ENCODE data around the gene CACNA1A.
"Not testable (repeated sequence)": the region's sequence is repeated elsewhere in the genome, so short reads cannot be mapped to it uniquely, and the experiment has no call there.

The CACNA1A gene

DNA sequence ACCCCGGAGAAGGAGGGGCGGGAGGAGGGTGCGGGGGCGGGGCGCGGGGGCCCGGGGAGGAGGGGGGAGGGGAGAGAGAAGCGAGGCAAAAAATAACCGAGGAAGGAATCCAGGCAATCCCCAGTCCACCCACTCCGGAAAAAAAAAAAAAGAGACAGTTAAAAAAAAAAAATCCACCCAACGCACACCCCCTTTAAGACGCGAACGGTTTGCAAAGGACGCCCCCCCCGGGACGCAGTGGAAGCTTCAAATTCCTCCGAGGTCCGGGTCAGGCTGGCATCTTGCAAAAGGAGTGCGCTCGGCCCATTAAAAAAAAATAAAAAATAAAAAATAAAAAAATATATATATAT is at the start of gene CACNA1A:
CACNA1A (minus strand) TSS at position 9 of the 350 bp plus-strand sequence. CDS start 255 bp downstream, outside the sequence.
- no peak for DNase-seq

GRCh38 chr19:13554506-13555240 is 48.4 kb upstream of the CACNA1A start:
- DNase-seq = no peak

- DNase-seq = no peak
These were observed 47.7 kb upstream of the CACNA1A start for GRCh38 chr19:13553880-13554400.

DNA sequence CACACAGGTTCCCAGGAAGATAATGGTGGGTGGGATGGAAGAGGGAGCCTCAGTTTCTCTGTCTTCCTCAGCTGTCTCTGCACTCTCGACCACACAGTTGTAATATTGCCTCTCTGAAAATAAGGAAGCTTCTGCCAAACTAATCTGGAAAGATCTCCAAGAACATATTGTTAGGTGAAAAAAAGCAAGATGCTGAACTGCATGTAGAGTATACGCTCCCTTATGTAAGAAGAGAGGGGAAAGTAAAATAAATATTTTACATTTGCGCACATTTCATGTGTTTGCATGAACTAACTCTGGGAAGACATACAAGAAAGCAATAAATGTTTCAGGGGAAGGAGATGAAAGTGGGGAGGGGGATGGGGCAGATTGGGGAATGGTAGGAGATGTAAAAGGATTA is 41.9 kb upstream of the CACNA1A start:
- DNase-seq = no peak

DNA sequence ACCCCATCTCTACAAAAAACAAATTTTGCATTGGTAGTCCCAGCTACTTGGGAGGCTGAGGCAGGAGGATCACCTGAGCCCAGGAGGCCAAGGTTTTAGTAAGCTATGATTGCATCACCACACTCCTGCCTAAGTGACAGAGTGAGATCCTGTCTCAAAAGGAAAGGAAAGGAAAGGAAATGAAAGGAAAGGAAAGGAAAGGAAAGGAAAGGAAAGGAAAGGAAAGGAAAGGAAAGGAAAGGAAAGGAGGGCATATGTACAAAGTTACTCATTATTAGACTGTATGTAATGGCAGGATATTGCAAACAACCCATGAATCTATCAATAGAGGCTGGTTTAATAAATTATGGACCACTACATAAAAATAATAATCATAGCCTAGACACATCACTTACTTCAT is 40.8 kb upstream of the CACNA1A start:
- no peak for DNase-seq

GRCh38 chr19:13544423-13544822 is 38.1 kb upstream of the CACNA1A start:
- no peak for DNase-seq

- DNase-seq = no peak
These were observed 35.3 kb upstream of the CACNA1A start for GRCh38 chr19:13541554-13541953.

GRCh38 chr19:13539332-13539731 is 33.1 kb upstream of the CACNA1A start:
- DNase-seq = no peak

- DNase-seq = no peak
These were observed 32.4 kb upstream of the CACNA1A start for GRCh38 chr19:13538601-13539253.

GRCh38 chr19:13537454-13537853 is 31.2 kb upstream of the CACNA1A start:
- DNase-seq = no peak

GRCh38 chr19:13530720-13531119 is 24.4 kb upstream of the CACNA1A start:
- DNase-seq = no peak

GRCh38 chr19:13529721-13530120 is 23.4 kb upstream of the CACNA1A start:
- DNase-seq = not testable (repeated sequence)

DNA sequence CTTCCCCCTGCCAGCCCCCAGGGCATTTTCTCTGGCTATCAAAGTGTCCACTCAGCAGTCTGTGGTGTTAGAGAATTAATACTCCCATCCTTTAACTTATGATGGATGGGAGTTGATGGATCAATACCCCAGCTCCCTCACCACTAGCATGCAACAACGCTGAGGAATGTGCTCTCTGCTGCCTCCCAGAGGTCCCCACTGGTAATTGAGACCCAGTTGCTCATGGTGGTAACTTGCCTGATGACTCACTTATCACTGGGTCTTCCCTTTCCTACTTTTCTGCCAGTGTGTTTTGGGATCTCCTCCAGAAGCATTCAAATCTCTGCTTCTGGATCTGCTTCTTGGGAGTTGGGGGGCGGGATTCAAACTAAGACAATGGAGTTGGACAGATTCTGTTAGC is 20.3 kb upstream of the CACNA1A start:
- DNase-seq = no peak

- DNase-seq = no peak
These were observed 14.8 kb upstream of the CACNA1A start for GRCh38 chr19:13521066-13521465.

GRCh38 chr19:13511947-13512346 is 5.7 kb upstream of the CACNA1A start:
- DNase-seq = no peak

GRCh38 chr19:13507053-13507611 is 853 bp upstream of the CACNA1A start:
- no peak for DNase-seq

DNA sequence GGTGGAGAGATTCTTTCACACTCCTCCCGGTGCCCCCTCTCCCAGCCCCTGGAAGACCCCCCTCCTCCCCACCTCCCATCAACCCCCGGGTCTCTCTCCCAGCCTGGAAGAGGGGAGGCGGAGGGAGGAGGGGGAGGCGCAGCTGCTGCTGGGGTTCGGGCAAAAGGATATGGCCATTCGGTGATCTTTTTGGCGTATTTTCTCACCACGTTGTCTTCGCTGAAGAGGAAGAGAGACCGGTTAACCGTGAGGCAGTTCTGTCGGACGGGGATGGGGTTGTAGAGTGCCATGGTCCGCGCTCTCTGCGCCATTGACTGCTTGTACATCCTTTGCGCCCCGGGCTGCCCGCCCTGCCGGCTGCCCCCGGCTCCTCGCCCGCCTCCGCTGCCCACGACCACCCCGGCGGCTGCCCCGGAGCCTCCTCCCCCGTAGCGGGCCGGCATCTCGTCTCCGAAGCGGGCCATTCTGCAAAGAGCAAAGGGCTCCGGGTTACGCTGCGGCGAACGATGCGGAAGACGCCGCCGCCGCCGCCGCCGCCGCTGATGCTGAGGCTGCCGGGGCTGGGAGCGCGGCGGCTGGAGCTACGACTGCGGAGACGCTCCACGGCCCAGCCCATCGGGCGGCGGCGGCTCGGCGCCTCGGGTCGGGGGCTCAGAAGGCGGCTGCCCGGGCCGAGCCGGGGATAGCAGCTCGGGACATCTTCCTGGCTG is 363 bp downstream of the CACNA1A start:
- no peak for DNase-seq

- DNase-seq = no peak
These were observed 1.0 kb downstream of the CACNA1A start for GRCh38 chr19:13505164-13505695.

- DNase-seq = no peak
These were observed 2.6 kb downstream of the CACNA1A start for GRCh38 chr19:13503570-13504235.

DNA sequence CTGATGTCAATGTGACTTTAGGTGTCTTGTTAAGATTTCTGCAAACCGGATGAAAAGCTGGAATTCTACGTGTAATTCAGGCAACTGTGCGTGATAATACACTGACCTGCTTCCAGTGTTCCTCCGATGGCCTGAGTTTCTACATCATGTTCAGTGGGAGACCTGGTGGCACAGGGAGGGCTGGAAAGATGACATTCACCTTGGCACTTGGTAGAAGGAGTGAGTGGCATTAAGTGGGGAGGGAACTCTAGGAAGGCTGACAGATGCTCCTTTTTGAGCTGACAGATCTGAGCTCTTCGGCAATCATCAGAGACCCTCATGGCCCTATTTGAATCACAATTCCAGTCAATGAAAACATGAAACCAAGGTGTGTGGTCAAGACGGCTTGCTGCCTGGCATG is 4.0 kb downstream of the CACNA1A start:
- DNase-seq = no peak

- DNase-seq = no peak
These were observed 6.6 kb downstream of the CACNA1A start for GRCh38 chr19:13499692-13500091.

DNA sequence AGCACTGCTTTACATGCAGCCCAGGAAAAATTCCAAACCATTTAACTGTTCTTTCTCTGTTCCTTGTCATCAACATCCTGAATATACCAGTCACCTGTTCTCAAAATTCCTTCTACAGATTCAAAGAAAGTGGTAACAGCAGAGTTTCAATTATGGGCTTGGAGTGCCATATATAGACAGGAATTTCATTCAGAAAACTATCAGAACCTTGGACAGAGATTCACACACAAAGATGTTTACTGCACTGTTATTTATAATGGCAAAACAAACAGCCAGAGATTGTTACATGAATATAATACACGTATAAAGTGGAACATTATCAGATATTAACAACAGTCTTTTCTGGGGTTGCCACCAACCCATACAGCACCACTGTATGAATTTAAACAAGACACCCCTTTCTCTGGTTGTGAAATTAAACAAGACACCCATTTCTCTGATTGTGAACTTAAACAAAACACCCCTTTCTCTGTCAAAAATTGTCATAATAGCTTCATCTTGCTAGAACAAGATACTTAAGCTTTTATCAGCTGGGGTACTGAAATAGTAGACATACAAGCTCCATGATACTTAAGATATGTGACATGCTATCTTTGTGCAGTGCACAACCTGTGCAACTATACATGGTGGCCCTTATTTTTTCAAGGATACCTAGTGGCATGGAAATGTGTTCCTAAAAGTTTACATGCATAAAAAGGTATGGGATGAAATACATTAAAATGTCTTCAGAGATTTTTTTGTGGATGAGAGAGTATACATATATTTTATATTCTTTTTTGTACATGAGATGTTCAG is 12.6 kb downstream of the CACNA1A start:
- no peak for DNase-seq

All from SHP77 treated with DMSO at 0.1 percent for 48 hours (cell line).